ENCODE data around the gene ADCY2. TPM values are rescaled to one million over a fixed set of nuclear protein-coding genes. Genes with fewer than 3 reads are reported as not detected.

The ADCY2 gene
- polyA plus RNA-seq, 1 of the 3 experiments (the other 2 are of a cell fraction) = not detected

- H4K20me1 ChIP-seq (ENCODE audit: insufficient read depth) = no peaks in the 10 kb centered on the region
- no peaks in the 10 kb centered on the region for H3K79me2 ChIP-seq (ENCODE audit: insufficient read depth)
- TF ChIP-seq NFIC (IDR thresholded peaks at IDR 0.05; ENCODE audit: borderline replicate concordance) (no peak), NRF1 (IDR thresholded peaks at IDR 0.05; ENCODE audit: low read depth, low read length) (no peak), FOXJ3 (CRISPR knock-in tag; IDR thresholded peaks at IDR 0.05) (no peak), ZBTB33 (IDR thresholded peaks at IDR 0.05; ENCODE audit: borderline replicate concordance, low read depth) (no peak), GABPA (IDR thresholded peaks at IDR 0.05; ENCODE audit: low read depth) (no peak), IRF3 (IDR thresholded peaks at IDR 0.05; ENCODE audit: low read depth, low read length) (no peak), TCF12 (IDR thresholded peaks at IDR 0.05) (no peak), SMC3 (IDR thresholded peaks at IDR 0.05; ENCODE audit: low read depth, low read length) (no peak), EP300 (IDR thresholded peaks at IDR 0.05; ENCODE audit: borderline replicate concordance in 1 of 2, low read depth in 1 of 2, low read length in 1 of 2) (no peak), YY1 (IDR thresholded peaks at IDR 0.05; ENCODE audit: low read depth) (no peak), TEAD4 (IDR thresholded peaks at IDR 0.05; ENCODE audit: borderline replicate concordance, insufficient read depth) (no peak), JUND (IDR thresholded peaks at IDR 0.05) (no peak), FOSL2 (IDR thresholded peaks at IDR 0.05; ENCODE audit: borderline replicate concordance, low read depth) (no peak), MEF2A (IDR thresholded peaks at IDR 0.05; ENCODE audit: borderline replicate concordance, low read depth) (no peak), SIN3A (IDR thresholded peaks at IDR 0.05; ENCODE audit: borderline replicate concordance, low read depth, low read length) (no peak)
- no peak overlapping the region for H3K4me2 ChIP-seq
- H3F3A ChIP-seq (replicated peaks; ENCODE audit: insufficient read depth) = no peaks in the 10 kb centered on the region
- H3K9me2 ChIP-seq = no peaks in the 10 kb centered on the region
- H3K9ac ChIP-seq = no peak overlapping the region
- no peaks in the 10 kb centered on the region for H3K27me3 ChIP-seq (ENCODE audit: insufficient read depth)
- no peak overlapping the region for H3K4me3 ChIP-seq (ENCODE audit: low read depth in 2 of 2, low read length in 1 of 2)
- ChIA-PET POLR2A (no interaction called here), CTCF (interaction anchor here (0.7 kb wide), 1 partner anchor 733 kb away, joined by 3 read pairs; no protein-coding TSS in a partner anchor)
- no peaks in the 10 kb centered on the region for H3K9me3 ChIP-seq
- DNase-seq = no peak
- H3K36me3 ChIP-seq (replicated peaks in 1 of 2; ENCODE audit: control insufficient read depth in 1 of 2, insufficient read depth in 2 of 2, low read length in 1 of 2) = no peaks in the 10 kb centered on the region
- H2AFZ ChIP-seq (ENCODE audit: low read depth) = no peak overlapping the region
- H3K4me1 ChIP-seq (ENCODE audit: control insufficient read depth in 1 of 2, insufficient read depth in 2 of 2, low read depth in 1 of 2, low read length in 1 of 2) = no peaks in the 10 kb centered on the region
- H3K27ac ChIP-seq (ENCODE audit: low read depth in 2 of 2, low read length in 1 of 2) = no peak overlapping the region
- 15% methylated on average over 1 of the region's 1 CpG for WGBS (ENCODE audit: low lambda C conversion rate)
Measured at GRCh38 chr5:7372399-7372798, 23.5 kb upstream of the ADCY2 start.

DNA sequence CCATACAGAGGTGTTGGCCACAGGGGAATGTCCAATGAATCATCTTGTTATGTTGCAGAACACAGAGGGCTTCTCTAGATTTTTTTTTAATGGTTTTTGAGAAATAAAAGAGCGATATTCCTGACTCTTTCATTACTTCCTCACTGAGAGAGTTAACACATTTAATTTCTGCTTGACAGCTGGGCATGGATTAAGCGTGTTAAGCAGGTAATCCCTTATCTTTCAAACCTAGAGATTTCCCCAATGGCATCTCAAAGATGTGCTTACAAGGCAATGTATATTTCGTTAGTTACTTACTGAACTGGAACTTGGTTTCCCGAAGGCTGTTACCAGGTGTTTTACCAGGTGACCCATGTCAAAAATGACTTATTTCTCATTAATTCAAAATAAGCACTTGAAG lies 21.8 kb upstream of the ADCY2 start:
- Histone ChIP-seq H3F3A (replicated peaks; ENCODE audit: insufficient read depth) (no peaks in the 10 kb centered on the region), H3K4me2 (no peak overlapping the region), H3K4me1 (ENCODE audit: control insufficient read depth in 1 of 2, insufficient read depth in 2 of 2, low read depth in 1 of 2, low read length in 1 of 2) (no peaks in the 10 kb centered on the region), H2AFZ (ENCODE audit: low read depth) (no peak overlapping the region), H3K9me2 (no peaks in the 10 kb centered on the region), H4K20me1 (ENCODE audit: insufficient read depth) (no peaks in the 10 kb centered on the region), H3K9me3 (no peaks in the 10 kb centered on the region), H3K36me3 (replicated peaks in 1 of 2; ENCODE audit: control insufficient read depth in 1 of 2, insufficient read depth in 2 of 2, low read length in 1 of 2) (no peaks in the 10 kb centered on the region), H3K27me3 (ENCODE audit: insufficient read depth) (no peaks in the 10 kb centered on the region), H3K79me2 (ENCODE audit: insufficient read depth) (no peaks in the 10 kb centered on the region), H3K9ac (no peak overlapping the region), H3K4me3 (ENCODE audit: low read depth in 2 of 2, low read length in 1 of 2) (no peak overlapping the region), H3K27ac (ENCODE audit: low read depth in 2 of 2, low read length in 1 of 2) (no peak overlapping the region)
- ChIA-PET POLR2A (no interaction called here), CTCF (no interaction called here)
- no peak for DNase-seq
- TF ChIP-seq EP300 (IDR thresholded peaks at IDR 0.05; ENCODE audit: borderline replicate concordance in 1 of 2, low read depth in 1 of 2, low read length in 1 of 2) (no peak), YY1 (IDR thresholded peaks at IDR 0.05; ENCODE audit: low read depth) (no peak)
- 0% methylated on average over 4 of the region's 4 CpGs for WGBS (ENCODE audit: low lambda C conversion rate)

All from SK-N-SH (cell line).